ENCODE measurements around the gene SYT1.

Gene SYT1

GRCh38 chr12:79067977-79068376, 203.4 kb downstream of the SYT1 start (continued):
- TF ChIP-seq, protein P1, sequence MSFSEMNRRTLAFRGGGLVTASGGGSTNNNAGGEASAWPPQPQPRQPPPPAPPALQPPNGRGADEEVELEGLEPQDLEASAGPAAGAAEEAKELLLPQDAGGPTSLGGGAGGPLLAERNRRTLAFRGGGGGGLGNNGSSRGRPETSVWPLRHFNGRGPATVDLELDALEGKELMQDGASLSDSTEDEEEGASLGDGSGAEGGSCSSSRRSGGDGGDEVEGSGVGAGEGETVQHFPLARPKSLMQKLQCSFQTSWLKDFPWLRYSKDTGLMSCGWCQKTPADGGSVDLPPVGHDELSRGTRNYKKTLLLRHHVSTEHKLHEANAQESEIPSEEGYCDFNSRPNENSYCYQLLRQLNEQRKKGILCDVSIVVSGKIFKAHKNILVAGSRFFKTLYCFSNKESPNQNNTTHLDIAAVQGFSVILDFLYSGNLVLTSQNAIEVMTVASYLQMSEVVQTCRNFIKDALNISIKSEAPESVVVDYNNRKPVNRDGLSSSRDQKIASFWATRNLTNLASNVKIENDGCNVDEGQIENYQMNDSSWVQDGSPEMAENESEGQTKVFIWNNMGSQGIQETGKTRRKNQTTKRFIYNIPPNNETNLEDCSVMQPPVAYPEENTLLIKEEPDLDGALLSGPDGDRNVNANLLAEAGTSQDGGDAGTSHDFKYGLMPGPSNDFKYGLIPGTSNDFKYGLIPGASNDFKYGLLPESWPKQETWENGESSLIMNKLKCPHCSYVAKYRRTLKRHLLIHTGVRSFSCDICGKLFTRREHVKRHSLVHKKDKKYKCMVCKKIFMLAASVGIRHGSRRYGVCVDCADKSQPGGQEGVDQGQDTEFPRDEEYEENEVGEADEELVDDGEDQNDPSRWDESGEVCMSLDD (tag by site-specific recombination; IDR thresholded peaks at IDR 0.05): no peak
- TF ChIP-seq ZNF624 (tag by site-specific recombination; IDR thresholded peaks at IDR 0.05): no peak
- TF ChIP-seq INSM2 (tag by site-specific recombination; IDR thresholded peaks at IDR 0.05): no peak
- no peak for TF ChIP-seq ZNF639 (tag by site-specific recombination; IDR thresholded peaks at IDR 0.05)
- TF ChIP-seq ZNF560 (tag by site-specific recombination; IDR thresholded peaks at IDR 0.05; ENCODE audit: borderline replicate concordance): no peak
- no peak for TF ChIP-seq OVOL3 (tag by site-specific recombination; IDR thresholded peaks at IDR 0.05)
- TF ChIP-seq ZNF510 (tag by site-specific recombination; IDR thresholded peaks at IDR 0.05; ENCODE audit: insufficient replicate concordance): no peak
- TF ChIP-seq ZBTB6 (tag by site-specific recombination; IDR thresholded peaks at IDR 0.05): no peak
- no peak for TF ChIP-seq ZSCAN18 (tag by site-specific recombination; IDR thresholded peaks at IDR 0.05)
- TF ChIP-seq, protein P2, sequence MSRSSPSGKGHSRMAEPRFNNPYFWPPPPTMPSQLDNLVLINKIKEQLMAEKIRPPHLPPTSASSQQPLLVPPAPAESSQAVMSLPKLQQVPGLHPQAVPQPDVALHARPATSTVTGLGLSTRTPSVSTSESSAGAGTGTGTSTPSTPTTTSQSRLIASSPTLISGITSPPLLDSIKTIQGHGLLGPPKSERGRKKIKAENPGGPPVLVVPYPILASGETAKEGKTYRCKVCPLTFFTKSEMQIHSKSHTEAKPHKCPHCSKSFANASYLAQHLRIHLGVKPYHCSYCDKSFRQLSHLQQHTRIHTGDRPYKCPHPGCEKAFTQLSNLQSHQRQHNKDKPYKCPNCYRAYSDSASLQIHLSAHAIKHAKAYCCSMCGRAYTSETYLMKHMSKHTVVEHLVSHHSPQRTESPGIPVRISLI (tag by site-specific recombination; IDR thresholded peaks at IDR 0.05): no peak
- TF ChIP-seq ZNF174 (tag by site-specific recombination; IDR thresholded peaks at IDR 0.05): no peak
- no peak for TF ChIP-seq ZNF350 (tag by site-specific recombination; IDR thresholded peaks at IDR 0.05)
- no peak for TF ChIP-seq ZNF677 (tag by site-specific recombination; IDR thresholded peaks at IDR 0.05)

DNA sequence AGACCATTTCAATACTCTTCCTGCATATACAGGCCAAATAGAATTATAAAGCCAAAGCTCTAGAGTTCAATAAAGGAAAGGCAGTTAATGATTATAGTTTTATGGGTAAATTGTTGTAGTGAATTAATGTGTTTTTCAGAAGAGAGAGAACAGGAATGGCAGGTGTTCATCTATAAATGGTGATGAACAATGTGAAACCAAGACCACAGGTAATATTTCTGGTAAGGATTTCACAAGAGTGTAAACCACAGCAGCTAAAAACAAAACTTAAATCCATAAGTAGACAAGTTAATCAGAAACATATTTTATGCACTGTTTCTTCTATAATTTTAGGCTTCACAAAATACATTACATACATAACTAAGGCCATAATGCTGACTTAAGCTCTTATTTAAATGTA, 204.4 kb downstream of the SYT1 start:
- no peaks in the 10 kb centered on the region for H3K36me3 ChIP-seq (ENCODE audit: control insufficient read depth in 2 of 2, insufficient read depth in 1 of 2, low read length in 2 of 2)
- TF ChIP-seq ZNF596 (tag by site-specific recombination; IDR thresholded peaks at IDR 0.05) (no peak), OVOL3 (tag by site-specific recombination; IDR thresholded peaks at IDR 0.05) (no peak), ZNF664 (tag by site-specific recombination; IDR thresholded peaks at IDR 0.05) (no peak), ZSCAN18 (tag by site-specific recombination; IDR thresholded peaks at IDR 0.05) (no peak)
- TF ChIP-seq, protein P3, sequence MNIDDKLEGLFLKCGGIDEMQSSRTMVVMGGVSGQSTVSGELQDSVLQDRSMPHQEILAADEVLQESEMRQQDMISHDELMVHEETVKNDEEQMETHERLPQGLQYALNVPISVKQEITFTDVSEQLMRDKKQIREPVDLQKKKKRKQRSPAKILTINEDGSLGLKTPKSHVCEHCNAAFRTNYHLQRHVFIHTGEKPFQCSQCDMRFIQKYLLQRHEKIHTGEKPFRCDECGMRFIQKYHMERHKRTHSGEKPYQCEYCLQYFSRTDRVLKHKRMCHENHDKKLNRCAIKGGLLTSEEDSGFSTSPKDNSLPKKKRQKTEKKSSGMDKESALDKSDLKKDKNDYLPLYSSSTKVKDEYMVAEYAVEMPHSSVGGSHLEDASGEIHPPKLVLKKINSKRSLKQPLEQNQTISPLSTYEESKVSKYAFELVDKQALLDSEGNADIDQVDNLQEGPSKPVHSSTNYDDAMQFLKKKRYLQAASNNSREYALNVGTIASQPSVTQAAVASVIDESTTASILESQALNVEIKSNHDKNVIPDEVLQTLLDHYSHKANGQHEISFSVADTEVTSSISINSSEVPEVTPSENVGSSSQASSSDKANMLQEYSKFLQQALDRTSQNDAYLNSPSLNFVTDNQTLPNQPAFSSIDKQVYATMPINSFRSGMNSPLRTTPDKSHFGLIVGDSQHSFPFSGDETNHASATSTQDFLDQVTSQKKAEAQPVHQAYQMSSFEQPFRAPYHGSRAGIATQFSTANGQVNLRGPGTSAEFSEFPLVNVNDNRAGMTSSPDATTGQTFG (tag by site-specific recombination; IDR thresholded peaks at IDR 0.05; ENCODE audit: borderline replicate concordance): no peak
- TF ChIP-seq, protein P4, sequence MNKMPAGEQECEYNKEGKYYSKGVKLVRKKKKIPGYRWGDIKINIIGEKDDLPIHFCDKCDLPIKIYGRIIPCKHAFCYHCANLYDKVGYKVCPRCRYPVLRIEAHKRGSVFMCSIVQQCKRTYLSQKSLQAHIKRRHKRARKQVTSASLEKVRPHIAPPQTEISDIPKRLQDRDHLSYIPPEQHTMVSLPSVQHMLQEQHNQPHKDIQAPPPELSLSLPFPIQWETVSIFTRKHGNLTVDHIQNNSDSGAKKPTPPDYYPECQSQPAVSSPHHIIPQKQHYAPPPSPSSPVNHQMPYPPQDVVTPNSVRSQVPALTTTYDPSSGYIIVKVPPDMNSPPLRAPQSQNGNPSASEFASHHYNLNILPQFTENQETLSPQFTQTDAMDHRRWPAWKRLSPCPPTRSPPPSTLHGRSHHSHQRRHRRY (tag by site-specific recombination; IDR thresholded peaks at IDR 0.05): no peak
- no peaks in the 10 kb centered on the region for H3K9me3 ChIP-seq (ENCODE audit: control insufficient read depth, insufficient read depth, low read depth, low read length)
- CTCF ChIA-PET: no interaction called here
- H3K4me1 ChIP-seq (ENCODE audit: control insufficient read depth, insufficient read depth, low read length): no peaks in the 10 kb centered on the region
- no peak overlapping the region for H3K4me3 ChIP-seq (ENCODE audit: low read depth, low read length)
- H3K27ac ChIP-seq (ENCODE audit: extremely low read depth, low read depth, low read length): no peak overlapping the region
- POLR2A ChIA-PET: no interaction called here

All from HEK293 (cell line).